Type B pancreatic cell (in vitro differentiated cells): ENCODE results near the gene SPATA21. TPM values are rescaled to one million over a fixed set of nuclear protein-coding genes. Genes with fewer than 3 reads are reported as not detected.

Experiments used
- DNase-seq: peaks from one replicate; pipeline ENCODE4 v3.0.0; 2021; ENCODE audit warnings: mixed read lengths; ENCODE audit not compliant: unreplicated experiment; ENCODE audit errors: extremely low spot score
- H3K27ac Mint-ChIP-seq: 2 replicates; pipeline ENCODE4 v1.8.0; 2021; ENCODE audit warnings: mild to moderate bottlenecking, mixed read lengths
- H3K27me3 Mint-ChIP-seq: 2 replicates; pipeline ENCODE4 v1.8.0; 2021; ENCODE audit warnings: mixed read lengths
- H3K36me3 Mint-ChIP-seq: 2 replicates; pipeline ENCODE4 v1.8.0; 2021; ENCODE audit warnings: mixed read lengths
- H3K4me1 Mint-ChIP-seq: one replicate; pipeline ENCODE4 v1.8.0; 2021; ENCODE audit warnings: mixed read lengths; ENCODE audit not compliant: unreplicated experiment
- H3K4me3 Mint-ChIP-seq: 2 replicates; pipeline ENCODE4 v1.8.0; 2021; ENCODE audit warnings: mild to moderate bottlenecking, mixed read lengths
- H3K9me3 Mint-ChIP-seq: 2 replicates; pipeline ENCODE4 v1.8.0; 2021; ENCODE audit warnings: mixed read lengths
- total RNA-seq: library from RNA; stranded (reverse); gene quantifications from 2 replicates; pipeline ENCODE4 v1.2.1, GENCODE V29; 2021; ENCODE audit warnings: low replicate concordance
- TF ChIP-seq, protein P1 (sequence below): fragments of 200-600 bp; sonication (generic); conservative IDR thresholded peaks from 2 replicates; pipeline ENCODE4 v1.5.0; 2021; ENCODE audit warnings: antibody characterized with exemption, mild to moderate bottlenecking

The SPATA21 gene
- total RNA-seq, 1 donor from 2014 or later, result not detected

DNA sequence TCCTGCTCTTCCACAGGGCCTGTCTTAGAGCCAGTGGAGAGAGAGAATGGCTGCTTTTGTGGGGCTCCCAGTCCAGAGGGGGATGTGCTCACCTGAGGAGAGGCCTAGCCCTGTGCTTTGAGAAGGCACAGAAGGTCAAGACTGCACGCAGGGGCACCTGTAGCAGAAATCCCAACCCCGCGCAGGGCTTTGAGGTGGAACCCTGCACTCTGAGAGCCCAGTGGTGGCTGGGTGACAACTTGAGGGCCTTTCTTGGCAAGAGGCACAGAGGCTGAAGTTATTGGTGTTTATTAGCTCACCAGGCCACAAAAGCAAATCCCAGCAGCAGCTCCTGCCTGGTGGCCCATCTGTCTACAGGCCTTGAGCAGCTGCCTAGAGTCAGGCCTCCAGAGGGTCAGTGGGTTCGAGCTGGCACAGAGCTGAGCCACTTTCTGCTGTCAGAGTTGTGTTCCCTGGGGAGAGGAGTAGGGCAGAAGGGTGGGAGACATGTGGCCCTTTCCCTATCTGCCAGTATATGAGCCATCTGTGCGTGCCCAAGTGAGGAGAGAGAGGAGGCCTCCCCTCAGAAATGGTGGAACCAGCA is 38.8 kb downstream of the SPATA21 start:
- H3K27me3 Mint-ChIP-seq, result no peaks in the 10 kb centered on the region
- DNase-seq, result no peak
- TF ChIP-seq, protein P1, sequence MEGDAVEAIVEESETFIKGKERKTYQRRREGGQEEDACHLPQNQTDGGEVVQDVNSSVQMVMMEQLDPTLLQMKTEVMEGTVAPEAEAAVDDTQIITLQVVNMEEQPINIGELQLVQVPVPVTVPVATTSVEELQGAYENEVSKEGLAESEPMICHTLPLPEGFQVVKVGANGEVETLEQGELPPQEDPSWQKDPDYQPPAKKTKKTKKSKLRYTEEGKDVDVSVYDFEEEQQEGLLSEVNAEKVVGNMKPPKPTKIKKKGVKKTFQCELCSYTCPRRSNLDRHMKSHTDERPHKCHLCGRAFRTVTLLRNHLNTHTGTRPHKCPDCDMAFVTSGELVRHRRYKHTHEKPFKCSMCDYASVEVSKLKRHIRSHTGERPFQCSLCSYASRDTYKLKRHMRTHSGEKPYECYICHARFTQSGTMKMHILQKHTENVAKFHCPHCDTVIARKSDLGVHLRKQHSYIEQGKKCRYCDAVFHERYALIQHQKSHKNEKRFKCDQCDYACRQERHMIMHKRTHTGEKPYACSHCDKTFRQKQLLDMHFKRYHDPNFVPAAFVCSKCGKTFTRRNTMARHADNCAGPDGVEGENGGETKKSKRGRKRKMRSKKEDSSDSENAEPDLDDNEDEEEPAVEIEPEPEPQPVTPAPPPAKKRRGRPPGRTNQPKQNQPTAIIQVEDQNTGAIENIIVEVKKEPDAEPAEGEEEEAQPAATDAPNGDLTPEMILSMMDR, result no peak
- no peaks in the 10 kb centered on the region for H3K4me1 Mint-ChIP-seq
- H3K36me3 Mint-ChIP-seq, result peaks cover 4% of the 10 kb centered on the region
- no peak overlapping the region for H3K27ac Mint-ChIP-seq
- H3K9me3 Mint-ChIP-seq, result no peaks in the 10 kb centered on the region
- no peak overlapping the region for H3K4me3 Mint-ChIP-seq

DNA sequence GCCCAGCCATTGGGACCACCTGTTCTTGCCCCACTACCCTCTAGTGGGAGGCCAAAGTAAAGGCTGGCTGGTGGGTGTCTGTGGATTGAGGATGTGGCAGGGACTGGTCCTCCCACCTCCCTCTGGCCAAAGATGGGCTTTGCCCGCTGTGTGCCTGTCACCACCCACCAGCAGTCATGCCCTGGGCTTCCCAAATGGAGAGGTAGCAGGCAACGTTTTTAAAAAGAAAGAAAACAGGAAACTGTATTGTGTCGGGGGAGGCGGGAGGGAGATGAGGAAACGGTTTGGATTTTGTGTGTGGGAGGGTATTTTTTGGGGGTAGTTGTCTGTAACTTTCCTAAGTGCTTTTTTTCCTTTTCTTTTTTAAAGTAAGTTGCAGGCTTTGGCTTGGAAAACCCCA is 40.1 kb downstream of the SPATA21 start:
- DNase-seq, result no peak
- no peaks in the 10 kb centered on the region for H3K27me3 Mint-ChIP-seq

DNA sequence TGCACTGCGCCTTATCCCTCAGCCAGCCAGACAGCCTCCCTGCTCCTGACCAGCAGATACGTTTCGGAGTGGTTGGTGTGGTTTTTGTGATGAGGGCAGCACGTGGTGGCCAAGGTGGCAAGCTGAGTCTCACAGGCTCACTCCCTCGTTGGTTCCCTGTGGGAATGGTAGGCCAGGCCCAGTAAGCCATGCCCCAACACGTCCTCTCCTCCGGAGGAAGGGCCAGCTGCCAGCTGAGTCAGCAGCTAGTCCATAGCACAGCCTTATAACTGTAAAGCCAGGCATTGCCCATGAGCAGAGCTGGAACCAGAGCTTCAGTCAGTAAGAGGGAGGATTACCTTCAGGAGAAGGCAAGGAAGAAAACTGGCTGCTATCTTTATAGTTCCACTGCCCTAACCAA is 40.6 kb downstream of the SPATA21 start:
- TF ChIP-seq, protein P1, result no peak
- Mint-ChIP-seq H3K27ac (no peak overlapping the region), H3K9me3 (no peaks in the 10 kb centered on the region), H3K4me1 (peaks cover 13% of the 10 kb centered on the region), H3K4me3 (no peak overlapping the region), H3K27me3 (no peaks in the 10 kb centered on the region), H3K36me3 (peaks cover 12% of the 10 kb centered on the region)
- no peak for DNase-seq

More for the DNA sequence above, 40.1 kb downstream of the SPATA21 start:
- peaks cover 12% of the 10 kb centered on the region for H3K36me3 Mint-ChIP-seq
- H3K4me3 Mint-ChIP-seq, result no peak overlapping the region
- H3K4me1 Mint-ChIP-seq, result peaks cover 11% of the 10 kb centered on the region
- TF ChIP-seq, protein P1, result no peak
- no peaks in the 10 kb centered on the region for H3K9me3 Mint-ChIP-seq
- H3K27ac Mint-ChIP-seq, result no peak overlapping the region

DNA sequence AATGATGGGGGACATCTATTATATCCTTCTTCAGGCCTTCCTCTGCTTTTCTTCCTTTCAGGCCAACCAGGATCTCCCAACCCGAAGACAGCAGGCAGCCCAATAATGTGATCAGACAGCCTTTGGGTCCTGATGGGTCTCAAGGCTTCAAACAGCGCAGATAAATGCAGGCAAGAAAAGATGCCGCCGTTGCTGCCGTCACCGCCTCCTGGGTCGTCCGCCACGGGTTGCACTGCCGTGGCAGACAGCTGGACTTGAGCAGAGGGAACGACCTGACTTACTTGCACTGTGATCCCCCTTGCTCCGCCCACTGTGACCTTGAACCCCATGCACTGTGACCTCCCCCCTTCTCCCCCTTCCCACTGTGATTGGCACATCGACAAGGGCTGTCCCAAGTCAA is 42.2 kb downstream of the SPATA21 start:
- no peaks in the 10 kb centered on the region for H3K9me3 Mint-ChIP-seq
- no peak for DNase-seq
- peaks cover 27% of the 10 kb centered on the region for H3K4me1 Mint-ChIP-seq
- TF ChIP-seq, protein P1, result no peak
- no peak overlapping the region for H3K27ac Mint-ChIP-seq
- peaks cover 16% of the 10 kb centered on the region for H3K36me3 Mint-ChIP-seq
- H3K27me3 Mint-ChIP-seq, result no peaks in the 10 kb centered on the region
- no peak overlapping the region for H3K4me3 Mint-ChIP-seq

DNA sequence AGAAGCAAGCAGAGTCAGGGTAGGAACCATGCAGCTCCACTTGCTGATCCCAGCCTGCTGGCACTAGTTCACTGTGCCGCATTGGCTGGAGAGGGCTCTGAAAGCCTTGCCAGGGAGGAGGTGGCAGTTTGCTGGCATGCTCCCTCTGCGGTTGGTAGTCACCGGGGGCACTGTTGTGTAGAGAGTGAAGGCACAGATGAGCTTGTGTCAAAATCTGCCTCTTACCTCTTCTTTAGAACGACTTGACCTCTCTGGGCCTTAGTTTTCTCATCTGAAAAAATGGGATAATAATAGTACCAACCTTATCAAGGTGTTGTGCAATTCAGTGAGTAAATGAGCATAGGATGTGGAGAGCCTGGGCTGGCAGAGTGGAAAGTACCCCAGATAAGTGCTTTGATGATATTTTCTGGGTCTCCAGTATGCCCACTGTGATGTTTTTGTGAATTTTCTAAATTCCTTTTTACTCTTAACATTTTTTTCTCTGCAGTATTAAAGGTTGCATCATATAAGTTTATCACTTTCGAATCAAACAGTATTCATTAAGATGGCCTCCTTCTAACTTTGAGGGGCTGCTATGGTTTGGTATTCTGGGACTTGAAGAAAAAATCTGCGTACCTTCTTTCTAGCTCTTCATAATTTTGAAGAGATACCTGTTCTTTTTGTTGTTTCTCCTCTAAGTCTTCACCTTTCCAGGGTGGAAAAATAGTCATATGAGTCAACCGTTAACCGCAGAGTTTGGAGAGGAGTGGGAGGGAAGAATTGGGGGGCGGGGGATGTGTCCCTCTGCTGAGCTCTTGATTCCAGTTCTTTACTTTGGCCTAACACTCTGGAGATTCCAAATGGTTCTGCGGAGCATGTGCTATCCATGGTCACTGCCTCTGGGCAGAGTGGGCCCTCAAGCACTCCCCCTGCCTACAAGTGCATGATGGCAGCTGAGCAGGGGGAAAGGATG is 43.4 kb downstream of the SPATA21 start:
- no peak overlapping the region for H3K27ac Mint-ChIP-seq
- no peaks in the 10 kb centered on the region for H3K9me3 Mint-ChIP-seq
- no peak overlapping the region for H3K4me3 Mint-ChIP-seq
- peaks cover 28% of the 10 kb centered on the region for H3K4me1 Mint-ChIP-seq
- no peak for DNase-seq
- H3K27me3 Mint-ChIP-seq, result no peaks in the 10 kb centered on the region
- peaks cover 16% of the 10 kb centered on the region for H3K36me3 Mint-ChIP-seq
- TF ChIP-seq, protein P1, result no peak
